Fibroblast of skin of scalp (primary cell): Measurements from ENCODE around the gene PDGFA.

Experiments
- DNase-seq: peaks from one replicate; pipeline ENCODE4 v3.0.0-alpha.2; 2013

PDGFA gene

GRCh38 chr7:471866-472639, 47.6 kb downstream of the PDGFA start:
- DNase-seq = peak; percentile 94

GRCh38 chr7:471191-471865, 48.3 kb downstream of the PDGFA start:
- no peak for DNase-seq

- no peak for DNase-seq
These were observed 50.1 kb downstream of the PDGFA start for GRCh38 chr7:469563-469961.

GRCh38 chr7:468681-469562, 50.7 kb downstream of the PDGFA start:
- peak; percentile 39 for DNase-seq

GRCh38 chr7:467856-468545, 51.6 kb downstream of the PDGFA start:
- no peak for DNase-seq

- DNase-seq = no peak
These were observed 52.2 kb downstream of the PDGFA start for GRCh38 chr7:467393-467828.

DNA sequence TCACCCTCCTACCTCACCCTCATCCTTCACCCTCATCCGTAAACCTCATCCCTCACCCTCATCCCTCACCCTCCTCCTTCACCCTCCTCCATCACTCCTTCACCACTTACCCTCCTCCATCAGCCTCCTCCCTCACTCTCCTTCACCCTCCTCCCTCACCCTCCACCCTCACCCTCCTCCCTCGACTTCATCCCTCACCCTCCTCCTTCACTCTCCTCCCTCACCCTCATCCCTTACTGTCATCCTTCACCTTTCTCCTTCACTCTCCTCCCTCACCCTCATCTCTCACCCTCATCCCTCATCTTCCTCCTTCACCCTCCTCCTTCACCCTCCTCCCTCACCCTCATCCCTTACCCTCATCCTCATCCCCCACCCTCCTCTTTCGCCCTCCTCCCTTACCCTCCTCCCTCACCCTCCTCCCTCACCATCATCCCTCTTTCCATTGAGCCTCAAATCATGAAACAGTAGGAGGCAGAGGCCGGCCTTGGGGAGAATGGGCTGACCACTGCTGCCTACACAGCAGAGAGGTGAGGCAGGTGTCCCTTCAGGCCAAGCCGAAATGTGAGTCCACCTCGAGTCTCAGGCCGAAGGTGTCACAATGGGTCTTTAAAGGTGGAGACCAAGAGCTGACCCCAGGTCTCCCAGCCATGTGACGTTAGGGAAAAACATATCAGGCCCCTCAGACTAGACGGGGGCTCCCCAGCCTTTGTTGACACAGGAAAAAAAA, 53.0 kb downstream of the PDGFA start:
- no peak for DNase-seq

- DNase-seq = no peak
These were observed 53.8 kb downstream of the PDGFA start for GRCh38 chr7:465710-466400.

- peak; percentile 38 for DNase-seq
These were observed 54.9 kb downstream of the PDGFA start for GRCh38 chr7:464454-465401.

GRCh38 chr7:463817-464453, 55.7 kb downstream of the PDGFA start:
- DNase-seq = no peak

DNA sequence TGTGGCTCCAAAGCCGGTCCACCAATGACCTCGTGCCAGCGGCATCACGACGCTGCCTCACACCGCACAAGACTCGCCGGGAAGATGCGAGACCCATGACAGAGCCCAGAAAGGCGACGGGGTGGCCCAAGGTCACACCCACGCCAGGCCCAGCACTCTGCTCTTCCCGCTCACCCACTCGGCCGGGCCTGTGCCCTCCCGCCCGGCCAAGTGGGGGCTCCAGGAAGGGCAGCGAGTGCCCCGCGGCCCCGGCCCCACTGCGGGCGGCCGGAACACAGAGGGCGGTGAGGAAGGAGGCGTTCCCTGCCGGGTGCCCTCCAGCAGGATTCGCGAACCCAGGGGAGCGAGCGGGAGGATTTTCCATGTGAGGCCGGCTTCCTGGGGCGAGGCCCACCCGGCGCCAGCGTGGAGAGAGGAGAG, 56.3 kb downstream of the PDGFA start:
- DNase-seq = no peak

DNA sequence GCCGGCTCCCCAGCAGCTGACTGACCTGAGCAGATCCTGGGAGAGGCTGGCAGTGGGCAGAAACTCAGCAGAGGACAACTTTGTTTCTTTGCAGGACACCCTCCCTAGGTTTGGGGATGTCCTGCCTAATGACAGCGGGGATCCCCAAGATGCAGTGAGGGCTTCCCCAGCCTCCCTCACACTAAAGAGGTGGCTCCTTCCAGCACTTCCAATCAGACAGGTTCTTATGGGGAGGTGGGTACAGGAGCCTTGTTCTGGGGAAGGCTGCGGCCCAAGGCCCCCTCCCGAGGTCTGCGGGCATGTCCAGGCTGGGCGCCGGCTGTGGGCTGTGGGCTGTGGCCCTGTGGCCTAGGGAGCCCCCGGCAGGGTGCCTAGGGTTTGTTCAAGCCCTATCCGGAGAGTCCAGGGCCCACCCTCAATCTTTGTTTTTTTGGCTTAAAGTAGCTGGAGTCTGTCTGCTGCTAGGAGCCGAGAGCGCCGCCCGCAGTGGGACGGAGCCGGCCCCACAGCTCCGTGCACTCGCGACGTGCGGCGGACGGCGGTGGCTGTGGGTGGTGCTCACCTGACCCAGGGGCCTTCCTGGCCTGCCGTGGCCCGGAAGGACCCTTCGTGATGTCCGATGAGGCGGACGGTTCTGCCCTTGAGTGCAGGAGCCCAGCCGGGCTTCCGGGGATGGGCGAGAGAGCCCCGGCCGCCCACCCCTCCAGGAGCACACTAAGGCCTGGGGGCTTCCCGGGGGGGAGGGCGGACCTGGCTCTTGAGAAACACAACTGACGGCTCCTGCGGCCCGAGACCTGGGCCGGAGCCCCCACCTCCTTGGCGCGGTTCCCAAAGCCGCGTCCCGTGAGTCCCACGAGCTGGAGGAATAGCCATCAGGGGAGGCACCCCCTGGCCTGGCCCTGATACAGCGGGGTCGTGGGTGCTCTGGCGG, 57.2 kb downstream of the PDGFA start:
- no peak for DNase-seq

DNA sequence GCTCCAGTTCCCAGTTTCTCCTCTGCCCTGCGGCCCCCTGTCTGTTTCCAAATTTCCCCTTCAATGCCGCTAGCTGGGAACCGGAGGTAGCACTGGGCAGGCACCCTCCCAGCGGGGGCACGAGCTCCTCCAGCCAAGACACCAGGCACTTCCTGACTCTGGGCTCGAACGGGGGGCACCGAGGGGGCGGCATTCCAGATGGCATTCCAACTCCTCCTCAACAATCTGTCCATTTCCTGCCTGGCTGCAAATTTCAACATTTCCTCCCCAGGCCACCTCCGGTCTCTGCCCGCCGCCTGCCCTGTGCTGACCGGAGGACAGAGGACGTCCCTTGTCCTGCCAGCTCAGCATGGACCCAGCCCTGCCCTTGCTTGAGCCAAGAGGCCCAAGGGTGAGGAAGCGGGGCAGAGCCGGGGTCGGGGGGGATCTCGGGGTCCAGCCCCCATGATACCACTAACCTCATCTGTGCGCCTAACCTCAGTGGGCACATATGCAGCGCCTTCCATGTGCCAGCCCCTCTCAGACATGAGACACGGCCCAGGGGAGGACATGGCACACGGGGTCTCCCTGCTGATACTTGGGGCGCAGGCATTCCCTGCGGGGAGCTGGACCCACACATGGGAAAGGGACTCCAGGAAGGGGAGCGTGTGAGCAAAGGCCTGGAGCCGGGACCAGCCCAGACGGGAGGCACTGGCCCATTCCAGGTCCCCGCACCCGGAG, 58.0 kb downstream of the PDGFA start:
- no peak for DNase-seq

DNA sequence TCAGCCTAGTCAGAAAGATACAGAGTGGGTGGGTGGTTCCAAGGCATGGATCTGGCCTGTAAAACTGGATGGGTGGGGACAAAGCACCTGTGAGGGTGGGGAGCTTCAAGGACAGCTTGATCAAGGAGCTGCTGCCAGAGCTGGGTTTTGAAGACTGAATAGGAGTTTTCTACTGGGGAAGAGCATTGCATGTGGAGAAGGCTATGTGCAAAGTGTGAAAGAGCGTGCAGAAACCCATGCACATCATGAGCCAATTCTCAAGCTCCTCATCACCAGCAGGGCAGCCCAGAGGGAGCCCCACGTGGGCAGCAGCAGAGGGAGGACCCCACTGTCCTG, 58.6 kb downstream of the PDGFA start:
- DNase-seq = no peak

DNA sequence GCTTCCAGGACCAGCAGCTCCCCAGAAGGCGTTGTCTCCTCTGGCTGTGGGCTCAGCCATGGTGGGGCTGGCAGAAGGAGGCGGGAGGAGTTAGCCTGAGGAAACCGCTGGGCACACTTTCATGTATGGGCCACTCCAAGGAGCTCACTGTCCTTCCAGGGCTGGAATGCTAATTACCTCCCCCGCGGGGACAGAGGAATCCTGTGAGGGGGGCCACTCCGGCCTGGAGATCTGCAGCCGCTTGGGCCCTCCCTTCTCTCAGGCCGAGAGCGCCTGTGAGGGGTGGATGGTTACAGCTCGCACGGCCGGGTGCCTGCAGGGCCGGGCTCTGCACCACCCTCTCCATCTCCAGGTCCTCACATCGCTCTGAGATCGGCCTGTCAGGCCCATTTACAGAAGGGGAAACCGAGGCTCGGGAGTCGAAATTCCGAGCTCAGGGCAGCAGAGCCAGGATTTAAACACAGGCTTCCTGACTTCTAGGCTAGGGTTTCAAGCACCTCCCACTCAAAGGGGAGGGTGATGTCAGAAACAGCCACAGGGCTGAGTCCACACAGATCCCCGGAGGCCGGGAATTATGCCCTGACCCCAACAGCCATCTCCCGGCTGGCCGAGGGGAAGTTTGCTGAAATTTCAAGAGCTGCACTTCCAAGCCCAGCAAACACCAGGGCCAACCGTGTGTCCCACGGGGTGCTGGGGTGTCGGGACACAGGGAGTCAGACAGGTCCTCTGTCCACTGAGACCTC, 59.1 kb downstream of the PDGFA start:
- DNase-seq = no peak

DNA sequence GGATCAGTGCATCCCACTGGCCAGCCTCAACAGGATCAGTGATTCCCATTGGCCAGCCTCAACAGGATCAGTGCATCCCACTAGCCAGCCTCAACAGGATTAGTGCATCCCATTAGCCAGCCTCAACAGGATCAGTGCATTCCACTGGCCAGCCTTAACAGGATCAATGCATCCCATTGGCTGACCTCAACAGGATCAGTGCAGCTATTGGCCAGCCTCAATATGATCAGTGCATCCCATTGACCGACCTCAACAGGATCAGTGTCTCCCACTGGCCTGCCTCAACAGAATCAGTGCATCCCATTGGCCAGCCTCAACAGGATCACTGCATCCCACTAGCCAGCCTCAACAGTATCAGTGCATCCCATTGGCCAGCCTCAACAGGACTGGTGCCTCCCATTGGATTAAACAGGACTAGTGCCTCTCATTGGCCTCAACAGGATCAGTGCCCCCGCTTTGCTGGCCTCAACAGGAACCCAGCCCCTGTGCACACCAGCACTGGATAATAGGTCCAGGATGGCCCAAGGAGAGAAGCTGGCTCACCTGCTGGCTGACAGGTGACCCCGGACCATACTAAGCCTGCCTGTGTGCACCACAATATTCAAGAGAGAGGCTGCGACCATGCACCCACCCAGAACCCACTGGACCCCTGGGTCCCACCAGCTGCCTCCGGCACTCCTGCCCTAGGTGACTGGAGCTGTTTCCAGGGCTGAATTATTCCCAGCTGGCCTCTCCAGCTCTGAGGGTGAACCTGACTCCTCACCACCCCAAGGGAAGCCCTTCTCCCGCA, 59.9 kb downstream of the PDGFA start:
- DNase-seq = no peak
